Mesothelial cell of epicardium (in vitro differentiated cells): Measurements from ENCODE around the gene R3HDM4. TPM values are rescaled to one million over a fixed set of nuclear protein-coding genes. Genes with fewer than 3 reads are reported as not detected.

Experiments
- DNase-seq, 2 experiments: peaks; one replicate each; pipeline ENCODE4 v3.0.0; 2021; ENCODE audit warnings: low spot score in 2 of 2; ENCODE audit not compliant: unreplicated experiment in 2 of 2
- H3K27ac Mint-ChIP-seq: 2 replicates; pipeline ENCODE4 v1.8.0; 2021; ENCODE audit warnings: mixed read lengths
- H3K27me3 Mint-ChIP-seq: 2 replicates; pipeline ENCODE4 v1.8.0; 2021; ENCODE audit warnings: low read depth, mixed read lengths
- H3K36me3 Mint-ChIP-seq: 2 replicates; pipeline ENCODE4 v1.8.0; 2021; ENCODE audit warnings: mixed read lengths
- H3K4me1 Mint-ChIP-seq: 2 replicates; pipeline ENCODE4 v1.8.0; 2021; ENCODE audit warnings: mixed read lengths
- H3K4me3 Mint-ChIP-seq: 2 replicates; pipeline ENCODE4 v1.8.0; 2021; ENCODE audit warnings: mild to moderate bottlenecking, moderate library complexity, mixed read lengths
- H3K9me3 Mint-ChIP-seq: 2 replicates; pipeline ENCODE4 v1.8.0; 2021; ENCODE audit warnings: mixed read lengths
- total RNA-seq: library from RNA; stranded (reverse); gene quantifications from 3 replicates; pipeline ENCODE4 v1.2.1, GENCODE V29; 2021
- TF ChIP-seq, protein P1 (sequence below): fragments of 200-600 bp; sonication (generic); IDR thresholded peaks from one replicate; pipeline ENCODE4 v1.5.0; 2021; ENCODE audit warnings: antibody characterized with exemption; ENCODE audit not compliant: unreplicated experiment

Gene R3HDM4
- total RNA-seq, 1 donor from 2014 or later = 50.5 TPM

DNA sequence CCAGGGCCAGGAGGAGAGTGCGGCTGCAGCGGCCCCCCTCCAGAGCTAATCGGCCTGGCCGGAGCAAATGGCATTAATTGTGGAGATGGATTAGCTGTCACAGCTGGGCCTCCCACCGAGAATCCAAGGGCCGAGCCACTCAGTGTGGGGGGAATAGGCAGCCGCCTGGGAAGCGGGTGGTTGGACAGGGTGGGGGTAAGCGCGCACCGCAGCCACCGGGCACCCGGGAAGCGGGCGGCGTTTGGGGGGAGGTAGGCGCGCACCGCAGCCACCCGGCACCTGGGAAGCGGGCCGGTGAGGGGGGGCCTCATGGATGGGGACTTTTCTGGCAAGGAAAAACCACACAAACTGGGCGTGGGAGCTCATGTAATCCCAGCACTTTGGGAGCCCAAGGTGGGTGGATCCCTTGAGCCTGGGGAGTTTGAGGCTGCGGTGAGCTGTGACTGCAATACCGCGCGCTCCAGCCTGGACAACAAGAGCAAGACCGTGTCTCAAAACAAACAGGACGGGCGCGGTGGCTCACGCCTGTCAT is 9.7 kb downstream of the R3HDM4 start:
- TF ChIP-seq, protein P1, sequence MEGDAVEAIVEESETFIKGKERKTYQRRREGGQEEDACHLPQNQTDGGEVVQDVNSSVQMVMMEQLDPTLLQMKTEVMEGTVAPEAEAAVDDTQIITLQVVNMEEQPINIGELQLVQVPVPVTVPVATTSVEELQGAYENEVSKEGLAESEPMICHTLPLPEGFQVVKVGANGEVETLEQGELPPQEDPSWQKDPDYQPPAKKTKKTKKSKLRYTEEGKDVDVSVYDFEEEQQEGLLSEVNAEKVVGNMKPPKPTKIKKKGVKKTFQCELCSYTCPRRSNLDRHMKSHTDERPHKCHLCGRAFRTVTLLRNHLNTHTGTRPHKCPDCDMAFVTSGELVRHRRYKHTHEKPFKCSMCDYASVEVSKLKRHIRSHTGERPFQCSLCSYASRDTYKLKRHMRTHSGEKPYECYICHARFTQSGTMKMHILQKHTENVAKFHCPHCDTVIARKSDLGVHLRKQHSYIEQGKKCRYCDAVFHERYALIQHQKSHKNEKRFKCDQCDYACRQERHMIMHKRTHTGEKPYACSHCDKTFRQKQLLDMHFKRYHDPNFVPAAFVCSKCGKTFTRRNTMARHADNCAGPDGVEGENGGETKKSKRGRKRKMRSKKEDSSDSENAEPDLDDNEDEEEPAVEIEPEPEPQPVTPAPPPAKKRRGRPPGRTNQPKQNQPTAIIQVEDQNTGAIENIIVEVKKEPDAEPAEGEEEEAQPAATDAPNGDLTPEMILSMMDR = no peak
- no peak overlapping the region for H3K4me3 Mint-ChIP-seq
- H3K4me1 Mint-ChIP-seq = peaks cover 3% of the 10 kb centered on the region
- H3K36me3 Mint-ChIP-seq = peaks cover 3% of the 10 kb centered on the region
- no peak overlapping the region for H3K27ac Mint-ChIP-seq
- no peaks in the 10 kb centered on the region for H3K9me3 Mint-ChIP-seq
- H3K27me3 Mint-ChIP-seq = no peaks in the 10 kb centered on the region
- no peak for DNase-seq

DNA sequence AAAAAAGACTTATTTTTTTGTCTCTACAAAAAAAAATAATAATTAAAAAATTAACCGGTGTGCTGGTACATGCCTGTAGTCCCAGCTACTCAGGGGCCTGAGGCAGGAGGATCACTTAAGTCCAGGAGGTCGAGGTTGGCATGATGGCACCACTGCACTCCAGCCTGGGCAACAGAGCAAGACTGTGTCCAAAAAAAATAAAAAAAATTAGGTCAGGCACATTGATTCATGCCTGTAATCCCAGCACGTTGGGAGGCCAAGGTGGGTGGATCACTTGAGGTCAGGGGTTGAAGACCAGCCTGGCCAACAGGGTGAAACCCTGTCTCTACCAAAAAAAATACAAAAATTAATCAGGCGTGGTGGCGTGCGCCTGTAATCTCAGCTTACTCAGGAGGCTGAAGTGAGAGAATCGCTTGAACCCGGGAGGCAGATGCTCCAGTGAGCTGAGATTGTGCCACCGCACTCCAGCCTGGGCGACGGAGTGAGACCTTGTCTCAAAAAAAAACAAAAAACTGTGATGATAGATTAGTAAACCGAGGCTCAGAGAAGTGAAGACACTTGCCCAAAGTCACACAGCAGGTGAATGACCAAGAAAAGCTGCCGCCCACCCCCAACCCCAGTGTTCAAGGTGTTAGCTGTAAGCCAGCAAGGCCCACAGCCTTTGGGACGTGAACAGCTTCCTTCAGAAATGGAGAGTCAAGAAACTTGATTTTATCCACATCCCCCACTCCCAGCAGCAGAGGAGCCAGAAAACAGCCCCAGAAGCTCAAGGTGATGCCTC is 10.4 kb downstream of the R3HDM4 start:
- Mint-ChIP-seq H3K4me1 (peaks cover 3% of the 10 kb centered on the region), H3K4me3 (no peak overlapping the region), H3K27ac (no peak overlapping the region), H3K9me3 (no peaks in the 10 kb centered on the region), H3K36me3 (peaks cover 6% of the 10 kb centered on the region), H3K27me3 (no peaks in the 10 kb centered on the region)
- TF ChIP-seq, protein P1 = no peak
- no peak for DNase-seq

DNA sequence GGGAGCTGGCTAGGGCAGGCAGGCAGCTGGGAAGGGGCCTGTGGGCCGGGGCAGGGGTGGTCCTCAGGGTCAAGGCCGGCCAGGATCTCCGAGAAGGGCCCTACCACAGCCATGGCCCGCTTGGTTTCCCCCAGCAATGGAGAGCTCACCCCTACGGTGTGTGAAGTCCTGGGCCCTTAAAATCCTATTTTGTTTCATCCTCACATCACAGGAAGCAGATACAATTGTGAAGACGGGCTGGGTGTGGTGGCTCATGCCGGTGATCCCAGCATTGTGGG is 11.0 kb downstream of the R3HDM4 start:
- H3K4me1 Mint-ChIP-seq = peaks cover 3% of the 10 kb centered on the region

DNA sequence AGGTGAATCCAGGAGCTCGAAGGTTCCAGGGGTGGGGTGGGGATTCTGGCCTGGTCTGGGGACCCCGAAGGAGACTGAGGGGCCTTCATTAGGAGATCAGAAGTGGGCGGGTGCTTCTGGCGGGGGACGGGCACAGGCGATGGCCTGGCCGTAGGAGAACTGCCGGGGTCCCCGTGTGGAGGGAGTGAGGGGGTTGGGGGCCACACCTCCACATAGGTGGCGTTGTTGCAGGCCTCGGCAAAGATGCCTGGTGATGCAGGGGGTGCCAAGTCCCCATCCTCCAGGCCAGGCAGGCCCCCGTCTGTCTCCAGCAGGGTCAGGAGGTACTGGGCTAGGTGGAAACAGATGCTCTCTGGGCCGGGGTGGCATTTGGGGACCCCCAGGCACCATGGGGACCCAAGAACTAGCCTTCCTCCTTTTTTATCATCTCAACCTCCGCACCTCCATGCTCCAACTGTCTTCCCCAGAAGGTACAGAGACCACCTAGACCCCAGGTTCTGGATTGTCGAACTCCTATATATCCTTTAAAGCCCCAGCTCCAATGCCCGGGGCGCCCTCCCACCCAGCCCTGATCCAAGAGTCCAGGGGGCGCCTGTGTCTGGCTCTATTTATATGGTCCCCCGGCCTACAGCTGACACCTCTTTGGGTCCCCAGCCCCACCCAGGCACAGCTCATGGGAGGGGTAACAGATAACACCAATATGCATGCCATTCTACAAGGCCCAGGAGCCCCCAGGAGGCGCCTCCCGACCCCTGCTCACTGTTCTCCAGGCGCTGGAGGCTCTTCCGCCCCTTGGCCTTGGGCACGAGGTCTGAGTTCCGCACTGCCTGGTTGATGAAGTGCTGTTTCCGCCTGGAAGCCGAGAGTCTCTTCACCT is 11.6 kb downstream of the R3HDM4 start:
- no peaks in the 10 kb centered on the region for H3K27me3 Mint-ChIP-seq
- TF ChIP-seq, protein P1 = no peak
- peaks cover 3% of the 10 kb centered on the region for H3K4me1 Mint-ChIP-seq
- no peak overlapping the region for H3K27ac Mint-ChIP-seq
- no peaks in the 10 kb centered on the region for H3K9me3 Mint-ChIP-seq
- DNase-seq = no peak
- H3K36me3 Mint-ChIP-seq = peaks cover 6% of the 10 kb centered on the region
- H3K4me3 Mint-ChIP-seq = no peak overlapping the region

More for the DNA sequence above, 11.0 kb downstream of the R3HDM4 start:
- TF ChIP-seq, protein P1 = no peak
- Mint-ChIP-seq H3K27ac (no peak overlapping the region), H3K4me3 (no peak overlapping the region), H3K36me3 (peaks cover 6% of the 10 kb centered on the region), H3K27me3 (no peaks in the 10 kb centered on the region), H3K9me3 (no peaks in the 10 kb centered on the region)
- no peak for DNase-seq

DNA sequence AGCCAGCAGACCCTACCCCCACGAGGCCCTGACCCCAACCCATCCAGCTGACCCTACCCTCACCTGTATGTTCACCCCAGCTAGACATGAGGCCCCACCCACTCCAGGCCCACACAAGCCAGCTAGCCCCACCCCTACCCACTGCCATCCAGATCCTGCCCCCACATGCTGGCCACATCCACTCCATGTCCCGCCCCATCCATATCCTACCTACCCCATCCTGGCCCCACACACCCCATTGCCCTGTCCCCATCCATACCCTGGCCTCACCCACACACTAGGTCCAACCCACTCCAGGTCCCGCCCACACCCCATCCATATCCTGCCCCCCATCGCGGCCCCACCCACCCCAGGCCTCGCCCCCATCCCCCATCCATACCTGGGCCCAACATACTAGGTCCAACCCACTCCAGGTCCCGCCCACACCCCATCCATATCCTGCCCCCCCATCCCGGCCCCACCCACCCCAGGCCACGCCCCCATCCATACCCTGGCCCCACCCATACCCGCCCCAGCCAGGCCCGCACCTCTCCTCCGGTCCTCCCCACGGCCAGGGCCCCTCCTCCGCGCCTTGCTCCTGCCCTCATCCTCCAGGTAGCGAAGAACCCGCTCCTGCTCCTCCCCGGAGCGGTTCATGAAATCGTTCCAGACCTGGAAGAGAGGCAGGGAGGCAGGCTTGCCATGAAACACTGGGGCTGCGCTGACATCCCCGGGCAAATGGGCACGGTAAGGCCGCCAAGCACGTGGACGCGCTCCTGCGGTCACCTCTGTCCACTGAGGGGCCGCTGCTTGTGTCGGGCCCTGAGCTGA is 12.5 kb downstream of the R3HDM4 start:
- H3K9me3 Mint-ChIP-seq = no peaks in the 10 kb centered on the region
- peaks cover 6% of the 10 kb centered on the region for H3K36me3 Mint-ChIP-seq
- DNase-seq = no peak
- H3K4me1 Mint-ChIP-seq = peaks cover 3% of the 10 kb centered on the region
- TF ChIP-seq, protein P1 = no peak
- no peak overlapping the region for H3K4me3 Mint-ChIP-seq
- H3K27me3 Mint-ChIP-seq = no peaks in the 10 kb centered on the region
- H3K27ac Mint-ChIP-seq = no peak overlapping the region
